ENCODE results near the gene CHAT.

CHAT gene

GRCh38 chr10:49608166-49609005, 5.5 kb upstream of the CHAT start:
- no peaks in the 10 kb centered on the region for H3K27me3 ChIP-seq (ENCODE audit: low read depth, low read length)
- H3K4me3 ChIP-seq (ENCODE audit: low read length): no peak overlapping the region
- no peak overlapping the region for H3K4me2 ChIP-seq (ENCODE audit: low read length)
- TF ChIP-seq CTCF (IDR thresholded peaks at IDR 0.05; ENCODE audit: low read depth, low read length): no peak
- no peak for TF ChIP-seq EZH2phosphoT487 (IDR thresholded peaks at IDR 0.05; ENCODE audit: low read depth)
- no peaks in the 10 kb centered on the region for H3K79me2 ChIP-seq (ENCODE audit: low read length)
- no peaks in the 10 kb centered on the region for H3K9me3 ChIP-seq (ENCODE audit: insufficient read depth, low read length)
- no peak overlapping the region for H3K9ac ChIP-seq (ENCODE audit: low read length)
- H4K20me1 ChIP-seq (ENCODE audit: insufficient read depth, low read length): no peaks in the 10 kb centered on the region
- H2AFZ ChIP-seq (ENCODE audit: low read depth, low read length): no peak overlapping the region
- H3K4me1 ChIP-seq (ENCODE audit: low read length): no peaks in the 10 kb centered on the region
- no peak overlapping the region for H3K27ac ChIP-seq (ENCODE audit: low read length)
- H3K36me3 ChIP-seq (replicated peaks; ENCODE audit: low read depth, low read length): no peaks in the 10 kb centered on the region

GRCh38 chr10:49609006-49609282, 4.9 kb upstream of the CHAT start:
- no peak overlapping the region for H3K4me2 ChIP-seq (ENCODE audit: low read length)
- no peak overlapping the region for H3K4me3 ChIP-seq (ENCODE audit: low read length)
- no peaks in the 10 kb centered on the region for H3K36me3 ChIP-seq (replicated peaks; ENCODE audit: low read depth, low read length)
- no peaks in the 10 kb centered on the region for H3K27me3 ChIP-seq (ENCODE audit: low read depth, low read length)
- no peak overlapping the region for H3K27ac ChIP-seq (ENCODE audit: low read length)
- no peaks in the 10 kb centered on the region for H3K9me3 ChIP-seq (ENCODE audit: insufficient read depth, low read length)
- H3K9ac ChIP-seq (ENCODE audit: low read length): no peak overlapping the region
- H2AFZ ChIP-seq (ENCODE audit: low read depth, low read length): no peak overlapping the region
- H3K79me2 ChIP-seq (ENCODE audit: low read length): no peaks in the 10 kb centered on the region
- no peaks in the 10 kb centered on the region for H3K4me1 ChIP-seq (ENCODE audit: low read length)
- no peak for TF ChIP-seq CTCF (IDR thresholded peaks at IDR 0.05; ENCODE audit: low read depth, low read length)
- no peak for TF ChIP-seq EZH2phosphoT487 (IDR thresholded peaks at IDR 0.05; ENCODE audit: low read depth)
- H4K20me1 ChIP-seq (ENCODE audit: insufficient read depth, low read length): no peaks in the 10 kb centered on the region

- no peak overlapping the region for H3K27ac ChIP-seq (ENCODE audit: low read length)
- H3K9me3 ChIP-seq (ENCODE audit: insufficient read depth, low read length): no peaks in the 10 kb centered on the region
- no peak for TF ChIP-seq CTCF (IDR thresholded peaks at IDR 0.05; ENCODE audit: low read depth, low read length)
- TF ChIP-seq EZH2phosphoT487 (IDR thresholded peaks at IDR 0.05; ENCODE audit: low read depth): no peak
- no peaks in the 10 kb centered on the region for H3K79me2 ChIP-seq (ENCODE audit: low read length)
- no peak overlapping the region for H2AFZ ChIP-seq (ENCODE audit: low read depth, low read length)
- H3K4me1 ChIP-seq (ENCODE audit: low read length): no peaks in the 10 kb centered on the region
- H3K4me2 ChIP-seq (ENCODE audit: low read length): no peak overlapping the region
- H3K4me3 ChIP-seq (ENCODE audit: low read length): no peak overlapping the region
- no peaks in the 10 kb centered on the region for H4K20me1 ChIP-seq (ENCODE audit: insufficient read depth, low read length)
- no peak overlapping the region for H3K9ac ChIP-seq (ENCODE audit: low read length)
- no peaks in the 10 kb centered on the region for H3K36me3 ChIP-seq (replicated peaks; ENCODE audit: low read depth, low read length)
- no peaks in the 10 kb centered on the region for H3K27me3 ChIP-seq (ENCODE audit: low read depth, low read length)
Observed at GRCh38 chr10:49609283-49610113, 4.3 kb upstream of the CHAT start.

GRCh38 chr10:49610114-49610457, 3.8 kb upstream of the CHAT start, which contains the start of gene SLC18A3:
Gene SLC18A3 (plus strand): TSS chr10:49610310. CDS start chr10:49610741, 431 bp downstream.
- Histone ChIP-seq H3K4me1 (ENCODE audit: low read length) (no peaks in the 10 kb centered on the region), H2AFZ (ENCODE audit: low read depth, low read length) (no peak within 1 kb of the TSS), H3K4me2 (ENCODE audit: low read length) (no peak within 1 kb of the TSS), H3K4me3 (ENCODE audit: low read length) (no peak within 1 kb of the TSS), H3K9me3 (ENCODE audit: insufficient read depth, low read length) (no peaks in the 10 kb centered on the region), H3K79me2 (ENCODE audit: low read length) (no peaks in the 10 kb centered on the region), H3K9ac (ENCODE audit: low read length) (no peak within 1 kb of the TSS), H3K27me3 (ENCODE audit: low read depth, low read length) (no peaks in the 10 kb centered on the region), H3K36me3 (replicated peaks; ENCODE audit: low read depth, low read length) (no peaks in the 10 kb centered on the region), H3K27ac (ENCODE audit: low read length) (no peak within 1 kb of the TSS), H4K20me1 (ENCODE audit: insufficient read depth, low read length) (no peaks in the 10 kb centered on the region)
- no peak for TF ChIP-seq CTCF (IDR thresholded peaks at IDR 0.05; ENCODE audit: low read depth, low read length)
- no peak for TF ChIP-seq EZH2phosphoT487 (IDR thresholded peaks at IDR 0.05; ENCODE audit: low read depth)
